Right renal pelvis (tissue), 4 donors: ENCODE data around the gene GRAMD1B. TPM values are rescaled to one million over a fixed set of nuclear protein-coding genes. Genes with fewer than 3 reads are reported as not detected.
"Not testable (repeated sequence)": the region's sequence is repeated elsewhere in the genome, so short reads cannot be mapped to it uniquely, and the experiment has no call there.

Experiments
- DNase-seq, 4 donors: peaks; one replicate each; pipeline ENCODE4 v3.0.0-alpha.2; 2013; ENCODE audit warnings: low read depth in 4 of 4, low spot score in 3 of 4, missing footprints in 1 of 4
- polyA plus RNA-seq, 4 donors: library from polyadenylated mRNA; unstranded; fragments of 120-200 nt; gene quantifications; one replicate each; pipeline ENCODE4 v1.2.1, GENCODE V29; 2013; ENCODE audit not compliant: insufficient read length in 4 of 4

Gene GRAMD1B
- polyA plus RNA-seq, 4 donors, result 10.7 to 13.0 (median 12.1) TPM

DNA sequence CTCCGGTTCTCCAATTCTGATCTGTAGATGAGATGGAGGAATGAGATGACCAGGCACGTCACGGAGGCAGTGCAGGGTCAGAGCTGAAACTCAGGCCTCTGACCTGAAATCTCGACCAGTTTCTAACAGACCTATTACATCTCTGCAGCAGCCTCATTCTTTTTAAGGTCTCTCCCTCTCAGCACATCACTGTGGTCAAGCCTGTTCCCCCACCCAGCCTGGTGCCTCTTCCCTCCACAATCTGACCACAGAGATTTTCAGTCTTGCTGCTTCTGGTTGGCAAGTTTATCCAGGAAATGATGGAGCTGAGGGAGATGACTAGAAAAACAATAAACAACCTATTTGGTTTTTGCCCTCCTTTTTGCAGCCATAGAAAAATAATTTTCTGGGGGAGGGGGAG, 9.5 kb downstream of the GRAMD1B start:
- no peak for DNase-seq

- DNase-seq, result no peak
Observed at GRCh38 chr11:123441161-123441560, 11.1 kb downstream of the GRAMD1B start.

DNA sequence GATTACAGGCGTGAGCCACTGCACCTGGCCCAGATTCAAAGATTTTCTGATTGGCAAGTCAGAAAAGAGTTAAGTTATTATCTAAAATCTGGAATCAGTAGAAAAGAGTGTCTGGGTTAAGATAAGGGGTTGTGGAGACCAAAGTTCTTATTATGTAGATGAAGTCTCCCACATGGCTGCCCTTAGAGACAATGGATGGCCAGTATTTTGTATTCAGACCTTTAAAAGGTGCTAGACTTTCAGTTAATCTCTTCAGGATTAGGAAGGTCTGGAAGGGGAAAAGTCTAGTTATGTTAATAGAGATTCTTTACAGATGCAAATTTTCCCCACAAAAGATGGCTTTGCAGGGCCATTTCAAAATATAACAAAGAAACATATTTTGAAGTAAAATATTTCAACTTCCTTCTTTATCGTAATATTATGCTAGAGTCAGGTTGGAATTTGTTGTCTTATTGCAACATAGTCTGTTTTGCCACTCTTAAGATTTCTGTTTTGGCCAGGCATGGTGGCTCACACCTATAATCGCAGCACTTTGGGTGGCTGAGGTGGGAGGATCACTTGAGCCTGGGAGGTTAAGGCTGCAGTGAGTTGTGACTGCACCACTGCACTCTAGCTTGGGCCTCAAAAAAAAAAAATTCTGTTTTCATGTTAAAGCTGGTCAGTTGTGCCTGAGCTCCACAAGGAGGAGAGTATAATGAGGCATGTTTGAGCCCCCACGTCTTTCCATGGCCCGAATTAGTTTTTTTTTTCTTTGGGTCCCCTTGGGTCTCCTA, 14.0 kb downstream of the GRAMD1B start:
- no peak for DNase-seq

GRCh38 chr11:123448823-123449222, 18.8 kb downstream of the GRAMD1B start:
- DNase-seq, result no peak

DNA sequence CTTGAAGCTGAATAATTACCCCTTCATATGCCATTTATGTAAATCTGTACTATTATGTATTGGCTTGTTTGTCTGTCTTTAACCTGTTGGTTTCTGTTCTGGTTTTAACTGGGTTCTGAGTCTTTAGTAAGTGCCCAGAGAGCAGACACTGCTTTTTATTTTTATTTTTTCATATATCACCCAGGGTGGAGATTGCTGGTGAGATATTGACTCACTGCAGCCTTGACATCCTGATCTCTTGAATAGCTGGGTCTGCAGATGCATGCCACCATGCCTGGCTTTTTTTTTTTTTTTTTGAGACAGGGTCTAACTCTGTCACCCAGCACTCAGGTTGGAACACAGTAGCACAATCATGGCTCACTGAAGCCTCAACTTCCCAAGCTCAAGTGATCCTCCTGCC, 19.4 kb downstream of the GRAMD1B start:
- DNase-seq, result no peak

- DNase-seq, result no peak
Observed at GRCh38 chr11:123450623-123451022, 20.6 kb downstream of the GRAMD1B start.

GRCh38 chr11:123451183-123451781, 21.2 kb downstream of the GRAMD1B start:
- no peak for DNase-seq

DNA sequence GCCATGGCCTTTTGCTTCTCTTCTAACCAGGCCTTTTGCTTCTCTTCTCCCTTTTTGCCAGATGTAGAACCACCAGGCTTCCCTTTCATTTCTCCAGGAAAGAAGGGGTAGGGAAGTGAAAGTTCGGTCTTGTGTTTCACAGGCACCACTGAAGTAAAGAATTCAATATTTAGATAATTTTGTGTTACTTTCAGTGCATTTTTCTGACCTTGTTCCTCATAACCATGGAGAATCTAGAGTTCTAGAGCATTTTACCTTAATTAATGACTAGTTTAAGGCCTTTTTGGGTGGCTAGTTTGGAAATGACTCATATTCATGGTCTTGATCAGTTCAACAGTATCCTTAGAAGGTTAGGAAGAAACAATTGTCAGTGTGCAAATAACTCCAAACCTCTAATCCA, 22.7 kb downstream of the GRAMD1B start:
- no peak for DNase-seq

DNA sequence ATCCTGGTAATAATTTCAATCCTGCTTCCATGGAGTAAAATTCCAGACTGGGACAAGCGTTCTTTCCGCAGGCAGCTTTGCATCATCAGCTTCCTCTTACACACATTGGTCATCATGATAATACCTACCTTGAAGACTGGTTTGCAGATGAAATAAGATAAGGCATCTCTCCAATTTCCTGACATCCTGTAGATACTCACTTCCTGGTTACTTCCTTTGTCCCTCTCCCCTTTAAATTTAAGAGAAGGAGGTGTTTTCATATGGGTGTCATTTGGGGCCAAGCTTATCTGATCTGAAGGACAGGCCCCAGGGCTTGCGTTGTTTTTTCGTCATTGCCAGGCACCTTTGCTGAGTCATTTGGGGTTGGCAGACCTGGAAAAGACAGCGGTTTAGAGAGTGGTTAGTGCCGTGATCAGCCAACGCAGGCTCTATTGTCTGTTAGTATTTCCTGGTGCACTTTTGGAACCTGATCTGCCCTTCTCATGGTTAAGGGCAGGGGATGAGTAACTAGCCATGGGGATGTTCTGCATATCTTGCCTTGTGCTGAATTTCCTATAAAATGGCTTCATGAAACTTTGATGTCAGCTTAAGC, 24.1 kb downstream of the GRAMD1B start:
- no peak for DNase-seq

DNA sequence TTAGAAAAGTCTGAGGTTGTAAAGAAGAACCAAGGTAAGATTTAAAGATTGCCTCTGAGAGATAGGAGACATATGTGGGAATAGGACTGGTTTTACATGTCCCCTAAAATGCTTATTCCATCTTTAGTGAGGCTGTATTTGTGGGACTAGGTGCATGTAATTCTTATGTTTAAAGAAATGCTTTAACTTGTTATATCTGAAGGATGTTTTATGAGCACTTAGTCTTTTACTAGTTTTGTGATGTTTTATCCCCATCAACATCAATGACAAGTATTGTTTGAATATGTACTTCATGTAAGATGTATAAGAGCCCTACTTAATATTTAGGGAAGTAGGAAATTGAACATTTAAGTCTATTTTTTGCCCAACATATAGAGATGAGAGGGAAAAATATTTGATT, 24.7 kb downstream of the GRAMD1B start:
- no peak for DNase-seq

- DNase-seq, result not testable (repeated sequence)
Observed at GRCh38 chr11:123456448-123456847, 26.4 kb downstream of the GRAMD1B start.

DNA sequence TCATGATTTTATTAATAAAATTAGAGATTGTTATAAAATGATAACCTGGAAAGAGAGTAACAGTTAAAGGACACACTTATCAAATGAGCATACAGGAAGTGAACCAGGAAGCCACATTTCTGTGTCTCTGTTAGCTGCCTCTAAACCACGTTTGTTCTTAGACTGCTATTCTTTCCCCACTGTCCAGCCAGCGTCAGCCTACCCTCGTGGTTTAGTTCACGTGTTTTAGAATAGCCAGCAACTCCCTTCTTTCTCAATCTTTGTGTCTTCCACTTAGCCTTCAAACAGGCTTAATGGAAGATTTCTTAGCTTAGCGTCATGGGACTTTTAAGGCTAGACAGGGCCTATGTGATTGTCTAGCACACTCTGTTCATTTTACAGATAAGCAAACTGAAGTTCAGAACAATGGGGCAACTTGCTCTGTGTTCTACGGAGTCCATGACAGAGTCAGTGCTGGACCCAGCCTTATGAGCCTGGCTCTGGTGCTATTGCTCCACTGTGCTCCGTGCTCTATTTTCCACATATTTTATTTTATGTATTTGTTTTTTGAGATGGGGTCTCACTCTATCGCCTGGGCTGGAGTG, 27.2 kb downstream of the GRAMD1B start:
- DNase-seq, result no peak

- no peak for DNase-seq
Observed at GRCh38 chr11:123458501-123458900, 28.4 kb downstream of the GRAMD1B start.

GRCh38 chr11:123460012-123460700, 30.1 kb downstream of the GRAMD1B start:
- no peak for DNase-seq

DNA sequence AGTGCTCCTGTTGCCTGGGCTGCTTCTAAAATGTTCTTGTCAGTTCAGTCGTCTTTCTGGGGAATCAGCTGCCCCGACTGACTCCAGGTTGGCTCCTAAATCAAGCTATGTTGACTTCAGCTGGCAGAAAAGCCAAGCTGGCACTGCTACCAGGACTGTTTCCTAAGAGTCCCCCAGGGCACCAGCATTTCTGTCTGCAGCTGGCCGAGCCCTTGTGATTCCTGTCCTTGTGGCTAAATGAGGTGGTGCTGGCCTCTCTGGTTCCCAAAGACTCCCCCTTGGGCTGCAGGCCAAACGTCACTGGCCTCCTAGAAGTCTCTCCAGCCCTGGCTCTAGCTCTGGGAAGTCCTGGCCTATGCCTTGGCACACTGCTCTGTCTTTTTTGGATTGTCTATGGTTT, 31.1 kb downstream of the GRAMD1B start:
- DNase-seq, result no peak

GRCh38 chr11:123465667-123466066, 35.6 kb downstream of the GRAMD1B start:
- DNase-seq, result not testable (repeated sequence)

- not testable (repeated sequence) for DNase-seq
Observed at GRCh38 chr11:123466172-123466571, 36.1 kb downstream of the GRAMD1B start.

GRCh38 chr11:123469089-123469488, 39.0 kb downstream of the GRAMD1B start:
- no peak for DNase-seq

DNA sequence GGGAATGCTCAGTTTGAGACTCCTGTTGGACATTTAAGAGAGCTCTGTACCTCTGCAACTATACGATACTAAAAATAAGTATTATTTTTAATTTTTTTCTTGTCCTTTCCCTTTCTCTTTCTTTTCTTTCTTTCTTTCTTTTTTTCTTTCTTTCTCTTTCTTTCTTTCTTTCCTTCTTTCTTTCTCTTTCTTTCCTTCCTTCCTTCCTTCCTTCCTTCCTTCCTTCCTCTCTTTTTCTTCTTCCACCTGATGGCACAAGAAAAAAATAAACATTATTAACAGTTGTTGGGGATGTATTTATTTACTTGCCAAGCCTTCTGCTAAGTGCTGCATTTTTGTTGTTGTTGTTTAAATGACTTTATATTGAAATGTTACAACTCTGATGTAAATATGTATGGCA, 39.5 kb downstream of the GRAMD1B start:
- no peak for DNase-seq

DNA sequence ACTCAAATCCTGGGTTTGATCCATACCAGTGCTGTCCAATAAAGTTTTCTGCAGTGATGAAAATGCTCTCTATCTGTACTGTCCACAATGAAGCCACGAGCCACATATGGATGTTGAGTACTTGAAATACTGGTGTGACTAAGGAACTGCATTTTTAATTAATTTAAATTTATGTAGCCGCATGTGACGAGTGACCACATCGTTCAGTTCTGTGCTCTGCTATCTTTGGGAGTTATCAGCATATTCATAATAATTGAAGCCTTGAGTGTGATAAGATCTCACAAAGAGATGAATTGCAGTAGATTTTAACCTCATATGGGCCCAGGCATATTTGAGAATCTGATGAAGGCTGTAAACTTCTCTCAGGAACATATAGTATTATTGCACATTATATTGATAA, 40.8 kb downstream of the GRAMD1B start:
- DNase-seq, result no peak
